Bronchial epithelial cell (primary cell): ENCODE measurements around the gene EXD1. TPM values are rescaled to one million over a fixed set of nuclear protein-coding genes. Genes with fewer than 3 reads are reported as not detected.

Experiments
- DNase-seq: peaks from one replicate; pipeline ENCODE4 v3.0.0-alpha.2; 2010; ENCODE audit warnings: low read depth
- FAIRE-seq: peaks from 2 replicates; lab custom pipeline; 2011; peaks lifted over from hg19 to GRCh38; lab: Jason Lieb, UNC
- H3K27me3 ChIP-seq: 2 replicates; pipeline ENCODE4 v1.5.1; 2011; ENCODE audit warnings: low read length; ENCODE audit not compliant: control insufficient read depth, insufficient read depth
- H3K36me3 ChIP-seq: 2 replicates; pipeline ENCODE4 v1.5.1; 2011; ENCODE audit warnings: low read length; ENCODE audit not compliant: control insufficient read depth, insufficient read depth
- H3K4me3 ChIP-seq: 2 replicates; pipeline ENCODE4 v1.5.1; 2011; ENCODE audit warnings: mild to moderate bottlenecking, low read depth, low read length, control low read depth
- CTCF ChIP-seq: IDR thresholded peaks from 2 replicates; pipeline ENCODE4 v1.5.1; 2011; ENCODE audit warnings: mild to moderate bottlenecking, moderate library complexity, low read length, control low read depth, inconsistent platforms; ENCODE audit not compliant: insufficient read depth, severe bottlenecking
- total RNA-seq: library from RNA; depleted of rRNA; stranded (reverse); fragments of >200 nt; gene quantifications from 2 replicates; pipeline ENCODE4 v1.2.1, GENCODE V29; 2014

EXD1 gene
- under 0.01 and 0.13 TPM in 2 replicates for total RNA-seq

- Histone ChIP-seq H3K4me3 (peak within 1 kb of the TSS; percentile 94), H3K27me3 (no peaks in the 10 kb centered on the region), H3K36me3 (no peaks in the 10 kb centered on the region)
- TF ChIP-seq CTCF = peak; percentile 99
- FAIRE-seq = peak; percentile 70
- DNase-seq = peak; percentile 94
These were observed at the start of gene EXD1, which contains the start of gene CHP1 for GRCh38 chr15:41230650-41231421. EXD1 (minus strand) TSS chr15:41230757; CDS start chr15:41226575, 4,182 bp downstream. CHP1 (plus strand) TSS chr15:41231268; CDS start chr15:41231383, 115 bp downstream.

GRCh38 chr15:41279535-41280283 is 49.2 kb upstream of the EXD1 start:
- Histone ChIP-seq H3K4me3 (no peak overlapping the region), H3K27me3 (no peaks in the 10 kb centered on the region), H3K36me3 (peaks cover 8% of the 10 kb centered on the region)
- no peak for FAIRE-seq
- no peak for DNase-seq
- no peak for TF ChIP-seq CTCF

GRCh38 chr15:41278319-41278718 is 47.8 kb upstream of the EXD1 start:
- no peak for DNase-seq
- Histone ChIP-seq H3K36me3 (peaks cover 12% of the 10 kb centered on the region), H3K27me3 (no peaks in the 10 kb centered on the region), H3K4me3 (no peak overlapping the region)
- TF ChIP-seq CTCF = no peak
- FAIRE-seq = no peak

- TF ChIP-seq CTCF = no peak
- peak; percentile 29 for DNase-seq
- Histone ChIP-seq H3K36me3 (peaks cover 12% of the 10 kb centered on the region), H3K4me3 (no peak overlapping the region), H3K27me3 (no peaks in the 10 kb centered on the region)
- no peak for FAIRE-seq
These were observed 46.3 kb upstream of the EXD1 start for GRCh38 chr15:41276831-41277230.

GRCh38 chr15:41269887-41270286 is 39.3 kb upstream of the EXD1 start:
- DNase-seq (no peak), FAIRE-seq (no peak)
- H3K4me3 ChIP-seq = no peak overlapping the region
- H3K27me3 ChIP-seq = no peaks in the 10 kb centered on the region
- TF ChIP-seq CTCF = no peak
- peaks cover 9% of the 10 kb centered on the region for H3K36me3 ChIP-seq
